ENCODE data around the gene PCDHGA9.
"Not testable (repeated sequence)": the region's sequence is repeated elsewhere in the genome, so short reads cannot be mapped to it uniquely, and the experiment has no call there.

PCDHGA9 gene

GRCh38 chr5:141413540-141414069, 11.0 kb downstream of the PCDHGA9 start:
- DNase-seq (ENCODE audit: low read depth in 2 of 2), result no peak

GRCh38 chr5:141414548-141415274, 12.1 kb downstream of the PCDHGA9 start:
- not testable (repeated sequence) for DNase-seq (ENCODE audit: low read depth in 2 of 2)

GRCh38 chr5:141415275-141415618, 12.7 kb downstream of the PCDHGA9 start:
- not testable (repeated sequence) for DNase-seq (ENCODE audit: low read depth in 2 of 2)

- peak; percentile 37 to 51 for DNase-seq (ENCODE audit: low read depth in 2 of 2)
Measured at GRCh38 chr5:141417494-141418172, 15.1 kb downstream of the PCDHGA9 start, which contains the start of gene PCDHGB7. Gene PCDHGB7 (plus strand): TSS chr5:141417677. CDS start chr5:141417860, 183 bp downstream.

- no peak for DNase-seq (ENCODE audit: low read depth in 2 of 2)
Measured at GRCh38 chr5:141419074-141419880, 16.7 kb downstream of the PCDHGA9 start.

GRCh38 chr5:141420855-141421488, 18.4 kb downstream of the PCDHGA9 start, which contains the start of gene PCDHGA11:
Gene PCDHGA11 (plus strand): TSS chr5:141421051. CDS start chr5:141421228, 177 bp downstream.
- DNase-seq (ENCODE audit: low read depth in 2 of 2), result peak in 1 of 2 donors; percentile 45

GRCh38 chr5:141421489-141421855, 18.9 kb downstream of the PCDHGA9 start:
- DNase-seq (ENCODE audit: low read depth in 2 of 2), result no peak

GRCh38 chr5:141422742-141423291, 20.2 kb downstream of the PCDHGA9 start:
- no peak for DNase-seq (ENCODE audit: low read depth in 2 of 2)

- no peak for DNase-seq (ENCODE audit: low read depth in 2 of 2)
Measured at GRCh38 chr5:141427783-141428426, 25.3 kb downstream of the PCDHGA9 start.

- no peak for DNase-seq (ENCODE audit: low read depth in 2 of 2)
Measured at GRCh38 chr5:141430332-141431113, 27.9 kb downstream of the PCDHGA9 start, which contains the start of gene PCDHGA12. Gene PCDHGA12 (plus strand): TSS chr5:141430507. CDS start chr5:141430760, 253 bp downstream.

- DNase-seq (ENCODE audit: low read depth in 2 of 2), result no peak
Measured at GRCh38 chr5:141431286-141431685, 28.7 kb downstream of the PCDHGA9 start.

- DNase-seq (ENCODE audit: low read depth in 2 of 2), result not testable (repeated sequence)
Measured at GRCh38 chr5:141432308-141432707, 29.7 kb downstream of the PCDHGA9 start.

- DNase-seq (ENCODE audit: low read depth in 2 of 2), result not testable (repeated sequence)
Measured at GRCh38 chr5:141432726-141433125, 30.1 kb downstream of the PCDHGA9 start.

- no peak for DNase-seq (ENCODE audit: low read depth in 2 of 2)
Measured at GRCh38 chr5:141434006-141434405, 31.4 kb downstream of the PCDHGA9 start.

GRCh38 chr5:141437221-141437620, 34.6 kb downstream of the PCDHGA9 start:
- no peak for DNase-seq (ENCODE audit: low read depth in 2 of 2)

- DNase-seq (ENCODE audit: low read depth in 2 of 2), result no peak
Measured at GRCh38 chr5:141439411-141440141, 37.0 kb downstream of the PCDHGA9 start.

GRCh38 chr5:141440341-141440740, 37.8 kb downstream of the PCDHGA9 start:
- DNase-seq (ENCODE audit: low read depth in 2 of 2), result no peak

- DNase-seq (ENCODE audit: low read depth in 2 of 2), result no peak
Measured at GRCh38 chr5:141441571-141442170, 39.1 kb downstream of the PCDHGA9 start.

All from stimulated activated CD8-positive, alpha-beta memory T cell treated with anti-CD3 and anti-CD28 coated beads, Interleukin-2, amount 100 ng/mL, for 48 hours (primary cell).